ENCODE data around the gene MACROD2.

The MACROD2 gene

GRCh38 chr20:15916623-15917022 is 1921.3 kb downstream of the MACROD2 start:
- DNase-seq (ENCODE audit: low spot score): no peak

- DNase-seq (ENCODE audit: low spot score): no peak
These were observed 1922.0 kb downstream of the MACROD2 start for GRCh38 chr20:15917283-15917682.

- no peak for DNase-seq (ENCODE audit: low spot score)
These were observed 1923.3 kb downstream of the MACROD2 start for GRCh38 chr20:15918631-15919030.

- DNase-seq (ENCODE audit: low spot score): no peak
These were observed 1923.8 kb downstream of the MACROD2 start for GRCh38 chr20:15919118-15919517.

- no peak for DNase-seq (ENCODE audit: low spot score)
These were observed 1926.6 kb downstream of the MACROD2 start for GRCh38 chr20:15921930-15922329.

GRCh38 chr20:15922556-15922955 is 1927.2 kb downstream of the MACROD2 start:
- DNase-seq (ENCODE audit: low spot score): no peak

- no peak for DNase-seq (ENCODE audit: low spot score)
These were observed 1927.9 kb downstream of the MACROD2 start for GRCh38 chr20:15923030-15923776.

- no peak for DNase-seq (ENCODE audit: low spot score)
These were observed 1929.2 kb downstream of the MACROD2 start for GRCh38 chr20:15924556-15924955.

- DNase-seq (ENCODE audit: low spot score): no peak
These were observed 1930.1 kb downstream of the MACROD2 start for GRCh38 chr20:15925376-15925775.

- DNase-seq (ENCODE audit: low spot score): no peak
These were observed 1932.8 kb downstream of the MACROD2 start for GRCh38 chr20:15927893-15928650.

GRCh38 chr20:15928946-15929345 is 1933.6 kb downstream of the MACROD2 start:
- DNase-seq (ENCODE audit: low spot score): no peak

- DNase-seq (ENCODE audit: low spot score): peak; percentile 62
These were observed 1935.3 kb downstream of the MACROD2 start for GRCh38 chr20:15930311-15931305.

- no peak for DNase-seq (ENCODE audit: low spot score)
These were observed 1936.6 kb downstream of the MACROD2 start for GRCh38 chr20:15931897-15932296.

- no peak for DNase-seq (ENCODE audit: low spot score)
These were observed 1941.9 kb downstream of the MACROD2 start for GRCh38 chr20:15937179-15937578.

GRCh38 chr20:15938847-15939246 is 1943.5 kb downstream of the MACROD2 start:
- no peak for DNase-seq (ENCODE audit: low spot score)

- no peak for DNase-seq (ENCODE audit: low spot score)
These were observed 1944.8 kb downstream of the MACROD2 start for GRCh38 chr20:15940127-15940526.

- no peak for DNase-seq (ENCODE audit: low spot score)
These were observed 1946.8 kb downstream of the MACROD2 start for GRCh38 chr20:15942130-15942529.

GRCh38 chr20:15945289-15945688 is 1950.0 kb downstream of the MACROD2 start:
- no peak for DNase-seq (ENCODE audit: low spot score)

- DNase-seq (ENCODE audit: low spot score): no peak
These were observed 1954.1 kb downstream of the MACROD2 start for GRCh38 chr20:15949391-15949790.

- no peak for DNase-seq (ENCODE audit: low spot score)
These were observed 1956.3 kb downstream of the MACROD2 start for GRCh38 chr20:15951658-15952057.

GRCh38 chr20:15958142-15958541 is 1962.8 kb downstream of the MACROD2 start:
- no peak for DNase-seq (ENCODE audit: low spot score)

GRCh38 chr20:15965165-15965564 is 1969.8 kb downstream of the MACROD2 start:
- DNase-seq (ENCODE audit: low spot score): no peak

All from D341Med (cell line).